Heart right ventricle (tissue), 16 donors: ENCODE measurements around the gene GUK1. TPM values are rescaled to one million over a fixed set of nuclear protein-coding genes. Genes with fewer than 3 reads are reported as not detected.

Source experiments
- ATAC-seq, 8 donors: fragments of 200-7000 bp; cut with Tn5 transposase; one replicate each; pipeline ENCODE4 v1.9.1; 2020; ENCODE audit warnings: mild to moderate bottlenecking in 8 of 8, moderate library complexity in 8 of 8, moderate number of reproducible peaks in 1 of 8
- DNase-seq, 2 donors: peaks; one replicate each; pipeline ENCODE4 v3.0.0-alpha.2; 2020
- H3K27ac ChIP-seq, 10 donors: fragments of 200-600 bp; sonication (generic) in 2 of 10; one replicate each; pipeline versions ENCODE4 v1.5.0 to v1.8.0; 2020 to 2022; ENCODE audit warnings: mild to moderate bottlenecking in 3 of 10
- H3K27me3 ChIP-seq, 7 donors: fragments of 200-600 bp; one replicate each; pipeline ENCODE4 v1.8.0; 2021 to 2022; ENCODE audit warnings: mild to moderate bottlenecking in 2 of 7
- H3K36me3 ChIP-seq, 9 donors: fragments of 200-600 bp; sonication (generic) in 1 of 9; one replicate each; pipeline versions ENCODE4 v1.5.0 to v1.8.0; 2020 to 2022; ENCODE audit warnings: mild to moderate bottlenecking in 2 of 9
- H3K4me1 ChIP-seq, 9 donors: fragments of 200-600 bp; sonication (generic) in 1 of 9; one replicate each; pipeline versions ENCODE4 v1.5.0 to v1.8.0; 2020 to 2022; ENCODE audit warnings: mild to moderate bottlenecking in 4 of 9
- H3K4me3 ChIP-seq, 10 donors: fragments of 200-600 bp; sonication (generic) in 2 of 10; one replicate each; pipeline versions ENCODE4 v1.5.0 to v1.8.0; 2020 to 2022; ENCODE audit warnings: mild to moderate bottlenecking in 7 of 10, moderate library complexity in 2 of 10
- H3K9me3 ChIP-seq, 11 donors: fragments of 200-600 bp in 10 of 11; sonication (generic) in 2 of 11; one replicate each; pipeline versions ENCODE4 v1.5.0 to v1.8.0; 2013 to 2022; ENCODE audit warnings: mild to moderate bottlenecking in 2 of 11, control low read depth in 1 of 11, moderate library complexity in 1 of 11
- CTCF ChIP-seq, 9 donors: fragments of 200-600 bp; sonication (generic) in 2 of 9; IDR thresholded peaks; one replicate each; pipeline versions ENCODE4 v1.5.0 to v1.8.0; 2021 to 2022; ENCODE audit warnings: antibody characterized with exemption in 9 of 9, mild to moderate bottlenecking in 5 of 9, moderate library complexity in 1 of 9
- WGBS, 2 donors: extraction: QIAGEN DNeasy Blood & Tissue Kit; methylation state at CpG; one replicate each; pipeline ENCODE4 v1.1.7; 2013; ENCODE audit warnings: inconsistent platforms in 1 of 2; 5-methylcytosine and 5-hydroxymethylcytosine counted together
- intact Hi-C, 10 donors: fragments of 100-400 bp; cut with DNase I; formaldehyde crosslinking; loops; one replicate each; pipeline versions ENCODE4 v1.11.1 to v1.14.2; 2022
- microRNA-seq, 2 donors: library from miRNA; unstranded; fragments of <30 nt; microRNA quantifications; one replicate each; pipeline ENCODE4 v1.2.0, GENCODE V29; 2021
- polyA plus RNA-seq, 2 donors: library from polyadenylated mRNA; stranded (reverse); fragments of 200-250 nt; gene quantifications; one replicate each; pipeline ENCODE4 v1.2.3, GENCODE V29; 2013
- total RNA-seq, 10 donors: library from RNA; stranded (reverse); fragmentation: NEBNext Ultra II Directional in 3 of 10; extraction: Animal tissue kit (Norgen Biotek cat#: 25700) in 3 of 10; gene quantifications; one replicate each; pipeline versions ENCODE4 v1.2.1 to v1.2.4, GENCODE V29; 2021 to 2023
- donor health status: Arrhythmogenic right ventricular cardiomyopathy.
- donor health status: ischemic (EF 13 %, LVEDD 7.1; RV severe dilation, severe dysfunction).
- donor health status: healthy with polysubstance abuse.
- donor health status: DM: no; HTN: yes; CAD: no.
- donor health status: DM: no; HTN: no; CAD: no.
- donor health status: ischemic (EF 25% LVEDD 6.9; RV normal size, moderate dysfunction).
- donor health status: ischemic (EF 25% LVEDD 5.7; RV mildly dilated, moderate dysfunction).
- donor health status: healthy.
- donor health status: DM: yes; HTN: yes; CAD: no.
- donor health status: Ischemic cardiomyopathy.
- donor health status: ischemic (EF 35%, LVEDD 5.7; RV mildly dilated, moderate dysfunction).
- donor health status: nonischemic (EF 11% LVEDD 7.7; RV severe dilation, severe dysfunction).
- donor health status: DM: yes; HTN: yes; CAD: no.
- donor health status: PGD.
- donor health status: ischemic (EF 29% LVEDD 5.4; RV normal size, mild dysfunction).
- donor health status: nonischemic (EF 23%, LVEDD 6.1; RV moderate dilation, normal function).

Gene GUK1
- total and polyA plus RNA-seq, 12 donors, result 121 to 474 (median 169) TPM

GRCh38 chr1:228190778-228191177, 50.7 kb downstream of the GUK1 start:
- H3K4me3 ChIP-seq, result no peak overlapping the region
- peaks cover 0 to 8% (median 0%) of the 10 kb centered on the region in 9 donors for H3K4me1 ChIP-seq
- H3K36me3 ChIP-seq, result peaks cover 0 to 3% (median 0%) of the 10 kb centered on the region in 9 donors
- DNase-seq, result no peak
- intact Hi-C loops, result no loop called here
- peak in 1 of 8 donors; percentile 11 for ATAC-seq
- H3K27ac ChIP-seq, result no peak overlapping the region
- TF ChIP-seq CTCF (IDR thresholded peaks at IDR 0.05), result no peak
- peaks cover 0 to 14% (median 0%) of the 10 kb centered on the region in 11 donors for H3K9me3 ChIP-seq
- WGBS, 2 donors, result 90 to 96% methylated on average over 5 of the region's 5 CpGs
- H3K27me3 ChIP-seq, result no peaks in the 10 kb centered on the region

GRCh38 chr1:228194436-228194835, 54.4 kb downstream of the GUK1 start:
- DNase-seq (no peak), ATAC-seq (no peak)
- 82 to 85% methylated on average over 3 of the region's 3 CpGs for WGBS, 2 donors
- Histone ChIP-seq H3K27me3 (no peaks in the 10 kb centered on the region), H3K9me3 (peaks cover 0 to 16% (median 10%) of the 10 kb centered on the region in 11 donors), H3K27ac (no peak overlapping the region), H3K36me3 (no peaks in the 10 kb centered on the region), H3K4me3 (no peak overlapping the region), H3K4me1 (peaks cover 0 to 15% (median 0%) of the 10 kb centered on the region in 9 donors)
- no peak for TF ChIP-seq CTCF (IDR thresholded peaks at IDR 0.05)
- intact Hi-C loops, result no loop called here

GRCh38 chr1:228194921-228195812, 55.1 kb downstream of the GUK1 start:
- Histone ChIP-seq H3K4me3 (no peak overlapping the region), H3K4me1 (peaks cover 0 to 15% (median 0%) of the 10 kb centered on the region in 9 donors), H3K27me3 (no peaks in the 10 kb centered on the region), H3K36me3 (no peaks in the 10 kb centered on the region), H3K27ac (no peak overlapping the region), H3K9me3 (peaks cover 0 to 23% (median 12%) of the 10 kb centered on the region in 11 donors)
- WGBS, 2 donors, result 85 to 94% methylated on average over 8 of the region's 8 CpGs
- intact Hi-C loops, result no loop called here
- no peak for DNase-seq
- TF ChIP-seq CTCF (IDR thresholded peaks at IDR 0.05), result no peak
- ATAC-seq, result no peak

- peak; percentile 80 to 97 (median 92) for ATAC-seq
- TF ChIP-seq CTCF (IDR thresholded peaks at IDR 0.05), result no peak
- peaks cover 0 to 10% (median 0%) of the 10 kb centered on the region in 9 donors for H3K4me1 ChIP-seq
- no peak overlapping the region for H3K4me3 ChIP-seq
- DNase-seq, result peak in 1 of 2 donors; percentile 46
- no peaks in the 10 kb centered on the region for H3K27me3 ChIP-seq
- peaks cover 0 to 27% (median 12%) of the 10 kb centered on the region in 11 donors for H3K9me3 ChIP-seq
- H3K36me3 ChIP-seq, result no peaks in the 10 kb centered on the region
- WGBS, 2 donors, result 77 to 83% methylated on average over 4 of the region's 4 CpGs
- peak overlapping the region in 7 of 10 donors; percentile 16 to 82 (median 70) for H3K27ac ChIP-seq
- intact Hi-C loops, result no loop called here
These were observed 57.6 kb downstream of the GUK1 start for GRCh38 chr1:228197555-228198147.

Small RNA genes within 50 kb of the gene (microRNA-seq; reads per million reads assigned to microRNA genes)
- 0.51 to 1.2 reads per million in 2 donors for gene MIR3620

Other genes with a start within 250 kb of the GUK1 start
- gene WNT9A, start 192.3 kb upstream of the GUK1 start, total RNA-seq, result 10 to 100 TPM in 5 of 10 donors, 1 to 10 TPM in 3, under 1 TPM in 2; 0.39 to 27.9 (median 8.6) TPM
- under 1 TPM; 0.39 to 0.80 TPM for gene WNT9A, start 192.3 kb upstream of the GUK1 start, polyA plus RNA-seq
- gene WNT3A, start 133.3 kb upstream of the GUK1 start, total RNA-seq, result not detected
- gene WNT3A, start 133.3 kb upstream of the GUK1 start, polyA plus RNA-seq, result not detected
- gene ARF1, start 57.6 kb upstream of the GUK1 start, total RNA-seq, result 100 to 1,000 TPM; 262 to 372 (median 338) TPM
- gene ARF1, start 57.6 kb upstream of the GUK1 start, polyA plus RNA-seq, result 100 to 1,000 TPM; 204 to 498 TPM
- gene C1orf35, start 37.0 kb upstream of the GUK1 start, total RNA-seq, result 10 to 100 TPM in 1 of 10 donors, 1 to 10 TPM in 9; 5.6 to 10.6 (median 6.3) TPM
- 10 to 100 TPM; 11.3 to 15.7 TPM for gene C1orf35, start 37.0 kb upstream of the GUK1 start, polyA plus RNA-seq
- 10 to 100 TPM; 38.0 to 65.2 (median 46.3) TPM for gene MRPL55, start 31.0 kb upstream of the GUK1 start, total RNA-seq
- gene MRPL55, start 31.0 kb upstream of the GUK1 start, polyA plus RNA-seq, result 100 to 1,000 TPM; 113 to 174 TPM
- gene GJC2, start 9.7 kb downstream of the GUK1 start, total RNA-seq, result 1 to 10 TPM in 7 of 10 donors, under 1 TPM in 3; 0.61 to 1.5 (median 1.2) TPM
- gene GJC2, start 9.7 kb downstream of the GUK1 start, polyA plus RNA-seq, result 1 to 10 TPM; 1.0 to 1.4 TPM
- 10 to 100 TPM in 9 of 10 donors, 1 to 10 TPM in 1; 9.3 to 20.3 (median 17.2) TPM for gene IBA57, start 25.5 kb downstream of the GUK1 start, total RNA-seq
- 1 to 10 TPM; 2.8 to 6.7 TPM for gene IBA57, start 25.5 kb downstream of the GUK1 start, polyA plus RNA-seq
- gene OBSCN, start 67.8 kb downstream of the GUK1 start, total RNA-seq, result 100 to 1,000 TPM; 285 to 541 (median 407) TPM
- gene OBSCN, start 67.8 kb downstream of the GUK1 start, polyA plus RNA-seq, result 100 to 1,000 TPM; 176 to 639 TPM